ENCODE measurements around the gene FOXK2.
A peak's percentile ranks its signal among the peaks of the same experiment; 100 is the strongest.

FOXK2 gene

DNA sequence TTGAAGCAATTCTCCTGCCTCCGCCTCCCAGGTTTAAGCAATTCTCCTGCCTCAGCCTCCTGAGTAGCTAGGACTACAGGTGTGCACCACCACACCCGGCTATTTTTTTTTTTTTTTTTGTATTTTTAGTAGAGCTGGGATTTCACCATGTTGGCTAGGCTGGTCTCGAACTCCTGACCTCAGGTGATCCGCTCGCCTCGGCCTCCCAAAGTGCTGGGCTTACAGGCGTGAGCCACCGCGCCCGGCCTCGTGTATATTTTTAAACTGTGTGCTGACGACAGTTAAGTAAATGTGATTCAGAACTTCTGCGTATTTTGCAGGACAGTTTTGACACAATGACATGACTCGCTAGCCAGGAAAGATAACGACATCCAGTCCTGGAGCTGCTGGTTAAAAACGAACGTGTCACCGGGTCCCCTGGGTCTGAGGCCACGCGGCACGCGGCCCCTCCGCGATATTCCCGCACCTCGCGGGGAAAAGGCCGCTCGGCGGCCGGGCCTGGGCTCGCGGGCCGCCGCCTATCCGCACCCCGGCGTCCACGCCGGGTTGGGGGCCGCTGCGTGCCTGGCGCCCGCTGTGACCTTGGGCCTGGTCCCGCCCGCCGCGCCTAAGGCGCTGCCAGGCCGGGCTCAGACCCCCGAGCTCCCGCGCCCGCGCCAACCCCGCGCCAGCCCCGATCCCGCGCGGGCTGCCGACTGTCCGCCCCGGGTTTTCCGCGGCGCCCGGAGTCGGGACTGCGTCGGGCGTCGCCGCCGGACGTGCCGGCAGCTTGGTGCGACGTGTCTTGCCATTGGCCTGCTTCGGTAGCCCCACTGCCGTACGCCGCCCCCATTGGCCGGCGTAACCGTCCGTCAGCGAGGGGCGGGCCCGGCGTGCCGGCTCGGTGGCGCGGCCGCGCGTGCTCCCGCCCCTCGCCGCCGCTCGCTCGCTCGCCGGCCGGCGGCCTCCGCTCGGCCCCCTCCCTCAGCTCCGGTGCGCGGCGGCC is at the start of gene FOXK2:
FOXK2 (plus strand) TSS at position 907 of the 985 bp plus-strand sequence. CDS start 157 bp downstream, outside the sequence.
- H3K4me3 ChIP-seq (ENCODE audit: low read depth, low read length) = peak within 1 kb of the TSS; percentile 73
- TF ChIP-seq, protein P1, sequence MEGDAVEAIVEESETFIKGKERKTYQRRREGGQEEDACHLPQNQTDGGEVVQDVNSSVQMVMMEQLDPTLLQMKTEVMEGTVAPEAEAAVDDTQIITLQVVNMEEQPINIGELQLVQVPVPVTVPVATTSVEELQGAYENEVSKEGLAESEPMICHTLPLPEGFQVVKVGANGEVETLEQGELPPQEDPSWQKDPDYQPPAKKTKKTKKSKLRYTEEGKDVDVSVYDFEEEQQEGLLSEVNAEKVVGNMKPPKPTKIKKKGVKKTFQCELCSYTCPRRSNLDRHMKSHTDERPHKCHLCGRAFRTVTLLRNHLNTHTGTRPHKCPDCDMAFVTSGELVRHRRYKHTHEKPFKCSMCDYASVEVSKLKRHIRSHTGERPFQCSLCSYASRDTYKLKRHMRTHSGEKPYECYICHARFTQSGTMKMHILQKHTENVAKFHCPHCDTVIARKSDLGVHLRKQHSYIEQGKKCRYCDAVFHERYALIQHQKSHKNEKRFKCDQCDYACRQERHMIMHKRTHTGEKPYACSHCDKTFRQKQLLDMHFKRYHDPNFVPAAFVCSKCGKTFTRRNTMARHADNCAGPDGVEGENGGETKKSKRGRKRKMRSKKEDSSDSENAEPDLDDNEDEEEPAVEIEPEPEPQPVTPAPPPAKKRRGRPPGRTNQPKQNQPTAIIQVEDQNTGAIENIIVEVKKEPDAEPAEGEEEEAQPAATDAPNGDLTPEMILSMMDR (IDR thresholded peaks at IDR 0.05; ENCODE audit: borderline replicate concordance, insufficient read depth, low read depth, low read length) = no peak

DNA sequence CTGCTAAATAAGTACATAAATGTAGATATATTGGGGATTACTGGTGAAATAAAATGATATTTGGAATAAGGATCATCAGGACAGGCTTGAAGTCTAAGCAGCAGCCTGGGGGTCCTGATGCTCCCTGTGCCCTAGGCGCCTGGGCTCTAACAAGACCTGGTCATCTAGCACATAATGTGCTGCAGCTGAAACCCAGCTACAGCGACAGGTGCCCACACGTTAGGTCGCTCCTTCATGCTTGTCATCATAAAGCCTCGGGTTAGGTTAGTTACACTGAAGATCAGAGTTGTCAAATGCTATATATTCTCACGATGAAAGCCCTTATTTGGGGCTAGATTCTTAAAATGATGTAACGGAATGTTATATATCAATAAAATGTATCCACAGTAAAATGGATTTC is 49.5 kb upstream of the FOXK2 start:
- no peak overlapping the region for H3K4me3 ChIP-seq (ENCODE audit: low read depth, low read length)
- TF ChIP-seq, protein P1 (IDR thresholded peaks at IDR 0.05; ENCODE audit: borderline replicate concordance, insufficient read depth, low read depth, low read length) = no peak

DNA sequence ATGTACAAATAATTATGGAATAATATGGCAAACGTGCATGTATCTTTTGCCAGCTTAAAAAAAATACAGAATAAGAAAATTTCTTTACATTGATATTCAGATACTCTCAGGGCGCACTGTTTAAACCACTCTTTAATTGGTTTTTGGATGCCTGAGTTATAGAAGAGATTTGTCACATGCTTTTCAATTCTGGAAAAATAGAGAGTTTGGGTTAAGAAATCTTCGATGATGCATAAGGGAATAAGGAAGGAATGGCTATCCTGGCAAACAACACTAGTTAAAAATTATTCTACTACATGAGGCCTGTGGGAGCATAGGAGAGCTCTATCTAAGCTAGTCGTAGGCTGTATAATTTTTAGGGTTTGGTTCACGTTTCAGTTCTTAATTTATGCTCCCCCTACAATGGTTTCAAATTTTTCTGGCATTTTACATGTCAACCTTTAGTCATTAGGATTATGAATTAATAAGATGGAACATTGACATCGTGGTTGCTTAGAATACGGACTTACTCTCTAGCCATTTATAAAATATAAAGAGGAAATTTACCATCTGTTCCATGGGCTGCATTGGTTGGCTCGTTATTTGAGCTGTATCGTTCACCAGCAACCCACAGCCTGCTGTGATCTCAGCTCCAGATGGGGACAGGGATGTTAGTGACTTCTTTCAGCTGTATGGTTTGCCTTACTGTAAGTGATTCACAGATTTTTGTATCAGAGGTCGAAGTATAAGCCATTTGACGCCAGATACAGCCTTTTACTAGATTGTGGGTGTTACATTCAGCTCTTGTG is 45.1 kb upstream of the FOXK2 start:
- H3K4me3 ChIP-seq (ENCODE audit: low read depth, low read length) = no peak overlapping the region

DNA sequence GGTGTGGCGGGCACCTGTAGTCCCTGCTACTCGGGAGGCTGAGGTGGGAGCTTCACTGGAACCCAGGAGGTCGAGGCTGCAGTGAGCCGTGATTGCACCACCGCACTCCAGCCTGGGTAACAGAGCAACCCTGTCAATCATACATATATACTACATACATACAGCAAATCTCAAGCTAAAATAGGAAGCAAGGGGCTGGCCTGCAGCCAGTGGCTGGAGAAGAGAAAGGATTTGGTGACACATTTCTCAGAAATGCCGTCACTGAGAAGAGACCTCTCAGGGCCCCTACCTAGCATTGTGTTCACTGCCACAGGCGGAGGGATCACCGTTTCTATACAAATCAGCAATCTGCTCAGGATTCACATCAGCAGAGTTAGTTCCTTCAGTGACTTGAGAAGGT is 44.1 kb upstream of the FOXK2 start:
- H3K4me3 ChIP-seq (ENCODE audit: low read depth, low read length) = no peak overlapping the region
- TF ChIP-seq, protein P1 (IDR thresholded peaks at IDR 0.05; ENCODE audit: borderline replicate concordance, insufficient read depth, low read depth, low read length) = no peak

More for the DNA sequence above, 45.1 kb upstream of the FOXK2 start:
- TF ChIP-seq, protein P1 (IDR thresholded peaks at IDR 0.05; ENCODE audit: borderline replicate concordance, insufficient read depth, low read depth, low read length) = no peak

DNA sequence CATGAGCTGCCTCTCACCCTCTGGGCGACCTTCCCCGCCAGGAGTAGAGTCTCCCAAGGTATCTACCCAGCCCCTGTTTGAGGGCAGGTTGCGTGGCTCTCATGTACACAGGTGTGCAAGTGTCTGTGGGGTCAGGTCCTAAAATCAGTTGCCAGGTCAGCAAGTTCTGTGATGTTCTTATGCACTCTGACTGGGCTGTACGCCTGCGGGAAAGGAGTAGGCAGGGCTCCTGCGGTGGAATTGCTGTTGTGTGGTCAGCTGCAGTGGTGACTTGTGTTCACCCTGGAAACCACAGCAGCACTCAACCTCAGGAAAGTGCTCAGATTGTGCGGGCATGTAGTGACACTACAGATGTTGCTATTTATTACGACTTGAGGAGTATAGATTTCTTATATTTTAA is 41.6 kb upstream of the FOXK2 start:
- TF ChIP-seq, protein P1 (IDR thresholded peaks at IDR 0.05; ENCODE audit: borderline replicate concordance, insufficient read depth, low read depth, low read length) = no peak

DNA sequence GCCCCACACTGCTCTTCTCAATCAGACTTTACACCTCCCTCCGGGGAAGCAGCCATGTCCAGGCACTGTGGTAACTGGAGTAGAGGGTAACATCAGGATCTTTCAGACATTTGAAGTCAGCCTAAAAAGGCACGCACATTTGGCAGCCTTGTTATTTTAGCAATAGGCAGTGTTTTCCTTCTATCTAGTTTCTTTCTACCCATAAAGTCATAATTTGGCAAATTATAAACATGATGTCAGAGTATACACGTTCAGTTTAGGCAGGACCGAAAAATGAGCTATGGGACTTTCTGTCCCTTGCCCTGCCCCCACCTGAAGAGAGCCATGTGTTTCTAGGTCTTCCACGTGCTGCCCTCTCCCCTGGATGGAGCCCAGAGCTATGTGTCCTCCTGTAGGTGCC is 39.9 kb upstream of the FOXK2 start:
- TF ChIP-seq, protein P1 (IDR thresholded peaks at IDR 0.05; ENCODE audit: borderline replicate concordance, insufficient read depth, low read depth, low read length) = no peak

More for the DNA sequence above, 41.6 kb upstream of the FOXK2 start:
- no peak overlapping the region for H3K4me3 ChIP-seq (ENCODE audit: low read depth, low read length)

More for the DNA sequence above, 39.9 kb upstream of the FOXK2 start:
- no peak overlapping the region for H3K4me3 ChIP-seq (ENCODE audit: low read depth, low read length)
